NCI-H187 treated with DMSO at 0.1 percent for 48 hours (cell line): ENCODE results near the gene COMMD9.

ENCODE experiments used
- DNase-seq: peaks from one replicate; lab custom pipeline; 2025; lab: John Stamatoyannopoulos, UW

The COMMD9 gene

GRCh38 chr11:36224209-36224882, 64.9 kb downstream of the COMMD9 start:
- no peak for DNase-seq

DNA sequence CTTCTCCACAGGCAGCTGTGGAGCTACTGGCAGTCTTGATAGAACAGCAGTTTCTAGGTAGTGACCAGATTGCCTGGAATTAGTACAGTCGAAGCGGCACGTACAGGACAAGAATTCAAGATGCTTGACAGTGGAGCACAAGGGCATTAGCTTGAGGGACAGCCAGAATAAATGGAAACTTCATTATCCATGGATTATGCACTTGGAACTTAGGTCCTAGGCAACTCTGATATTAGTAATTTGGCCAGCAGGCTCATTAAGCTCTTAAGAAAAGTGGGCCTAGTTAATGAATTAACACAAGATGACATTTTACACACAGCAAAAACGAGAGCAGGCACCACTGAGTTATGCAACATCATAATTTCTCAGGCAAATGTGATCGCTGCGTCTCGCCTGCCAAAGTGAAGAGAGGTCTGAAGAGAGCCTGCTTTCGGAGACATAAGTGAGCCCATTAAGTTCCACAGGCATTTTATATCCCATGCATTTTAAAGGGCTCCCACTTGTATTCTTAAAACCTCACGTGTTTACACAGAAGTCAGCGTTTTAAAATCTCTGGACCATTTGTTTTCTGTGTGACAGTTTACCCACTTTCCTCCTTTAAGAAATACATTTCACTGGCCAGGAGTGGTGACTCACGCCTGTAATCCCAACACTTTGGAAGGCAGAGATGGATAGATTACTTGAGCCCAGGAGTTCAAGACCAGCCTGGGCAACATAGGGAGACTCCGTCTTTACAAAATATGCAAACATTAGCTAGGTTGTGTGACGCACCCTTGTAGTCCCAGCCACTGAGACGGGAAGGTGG, 66.2 kb downstream of the COMMD9 start:
- peak; percentile 82 for DNase-seq
